Measurements from ENCODE around the gene RGS3. TPM values are rescaled to one million over a fixed set of nuclear protein-coding genes. Genes with fewer than 3 reads are reported as not detected.

RGS3 gene
- total RNA-seq, 2 experiments from 2014 or later, result 22.8 to 32.9 TPM

DNA sequence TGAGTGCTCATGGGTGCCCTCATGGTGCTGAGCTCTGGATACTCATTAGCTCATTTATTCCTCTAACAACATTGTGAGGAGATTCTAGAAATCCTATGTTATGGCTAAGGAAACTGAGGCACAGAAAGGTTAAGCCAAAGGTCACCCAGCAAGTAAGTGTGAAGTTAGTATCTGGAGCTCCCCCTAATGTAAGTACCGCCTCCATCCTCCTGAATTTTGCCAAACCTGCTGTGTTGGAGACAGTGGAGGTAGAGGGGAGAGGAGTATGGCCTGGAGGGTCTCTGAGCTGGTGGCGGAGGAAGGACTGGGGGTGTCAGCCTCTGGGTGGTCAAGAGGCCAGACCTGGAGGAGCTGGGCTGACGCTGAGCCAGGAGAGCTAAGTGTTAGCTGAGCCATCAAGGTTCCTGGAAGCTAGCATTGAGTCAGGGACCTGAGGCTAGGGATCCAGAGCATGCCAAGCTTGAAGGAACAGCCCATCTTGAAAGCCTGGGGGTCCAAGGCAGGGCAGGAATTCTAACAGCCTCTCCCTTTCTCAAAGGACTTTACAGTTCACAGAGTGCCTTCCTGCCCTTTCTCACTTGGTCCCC lies 114.8 kb downstream of the RGS3 start:
- Histone ChIP-seq H3K4me1 (ENCODE audit: insufficient read depth, low read length, poor library complexity, severe bottlenecking) (peaks cover 97% of the 10 kb centered on the region), H3K9me2 (ENCODE audit: insufficient read depth, low read length) (no peaks in the 10 kb centered on the region), H2AFZ (ENCODE audit: low read length) (peak overlapping the region; percentile 34; the same call in 1 of the 2 replicates), H4K20me1 (ENCODE audit: insufficient read depth, low read length) (no peaks in the 10 kb centered on the region), H3K4me2 (ENCODE audit: low read length) (peak overlapping the region; percentile 77), H3K79me2 (ENCODE audit: insufficient read depth, low read depth, low read length) (no peaks in the 10 kb centered on the region), H3K4me3 (ENCODE audit: low read depth, low read length, poor library complexity, severe bottlenecking) (peak overlapping the region; percentile 52), H3K36me3 (ENCODE audit: insufficient read depth, low read length) (peaks cover 2% of the 10 kb centered on the region), H3K9me3 (ENCODE audit: low read length) (no peaks in the 10 kb centered on the region), H3K27ac (ENCODE audit: low read depth, low read length, poor library complexity, severe bottlenecking) (peak overlapping the region; percentile 96)
- TF ChIP-seq EZH2phosphoT487 (IDR thresholded peaks at IDR 0.05; ENCODE audit: borderline replicate concordance, low read depth, low read length), result no peak
- TF ChIP-seq, protein P1, sequence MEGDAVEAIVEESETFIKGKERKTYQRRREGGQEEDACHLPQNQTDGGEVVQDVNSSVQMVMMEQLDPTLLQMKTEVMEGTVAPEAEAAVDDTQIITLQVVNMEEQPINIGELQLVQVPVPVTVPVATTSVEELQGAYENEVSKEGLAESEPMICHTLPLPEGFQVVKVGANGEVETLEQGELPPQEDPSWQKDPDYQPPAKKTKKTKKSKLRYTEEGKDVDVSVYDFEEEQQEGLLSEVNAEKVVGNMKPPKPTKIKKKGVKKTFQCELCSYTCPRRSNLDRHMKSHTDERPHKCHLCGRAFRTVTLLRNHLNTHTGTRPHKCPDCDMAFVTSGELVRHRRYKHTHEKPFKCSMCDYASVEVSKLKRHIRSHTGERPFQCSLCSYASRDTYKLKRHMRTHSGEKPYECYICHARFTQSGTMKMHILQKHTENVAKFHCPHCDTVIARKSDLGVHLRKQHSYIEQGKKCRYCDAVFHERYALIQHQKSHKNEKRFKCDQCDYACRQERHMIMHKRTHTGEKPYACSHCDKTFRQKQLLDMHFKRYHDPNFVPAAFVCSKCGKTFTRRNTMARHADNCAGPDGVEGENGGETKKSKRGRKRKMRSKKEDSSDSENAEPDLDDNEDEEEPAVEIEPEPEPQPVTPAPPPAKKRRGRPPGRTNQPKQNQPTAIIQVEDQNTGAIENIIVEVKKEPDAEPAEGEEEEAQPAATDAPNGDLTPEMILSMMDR (conservative IDR thresholded peaks at IDR 0.05; ENCODE audit: low read length), result peak; percentile 70
- POLR2A ChIA-PET, result interaction anchor here (0.7 to 6.1 kb wide), 13 partner anchors 19 to 1350 kb away, joined by 3 to 61 read pairs (median 5); partner anchors contain the start of genes C9orf43 and POLE3
- DNase-seq (ENCODE audit: low spot score), result no peak
- CTCF ChIA-PET (ENCODE audit: unreplicated experiment), result interaction anchor here (0.8 to 1.9 kb wide), 11 partner anchors 10 to 239 kb away, joined by 3 to 8 read pairs (median 3); partner anchors contain the start of gene WDR31
- BruUV-seq (replicated peaks), result no TSS peak
- intact Hi-C loops (cut with micrococcal nuclease; ENCODE audit: unreplicated experiment), result loop anchor here (2.0 to 5.0 kb wide), 2 partner anchors 358 to 809 kb away; partner anchors contain the start of genes AKNA, FKBP15 and SLC31A1

DNA sequence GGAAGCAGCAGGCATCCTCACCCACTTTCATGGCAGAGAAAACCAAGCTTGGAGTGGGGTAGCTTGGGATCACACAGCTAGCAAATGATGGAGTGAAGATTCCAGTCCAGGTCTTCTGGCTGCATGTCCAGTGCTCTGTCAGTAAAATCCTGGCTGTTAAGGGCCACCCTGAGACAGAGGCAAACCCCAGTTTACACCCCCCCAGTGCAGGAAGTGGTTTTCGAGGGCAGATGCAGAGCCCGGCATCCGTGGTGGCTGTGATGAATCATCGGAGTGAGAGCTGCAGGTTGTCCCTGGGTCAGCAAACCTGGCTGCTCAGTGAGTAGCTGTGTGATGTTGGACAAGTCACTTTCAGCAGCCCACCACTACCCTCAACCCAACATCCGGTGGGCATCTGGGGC lies 115.4 kb downstream of the RGS3 start:
- Histone ChIP-seq H3K9me3 (ENCODE audit: low read length) (no peaks in the 10 kb centered on the region), H3K4me1 (ENCODE audit: insufficient read depth, low read length, poor library complexity, severe bottlenecking) (peaks cover 92% of the 10 kb centered on the region), H3K79me2 (ENCODE audit: insufficient read depth, low read depth, low read length) (no peaks in the 10 kb centered on the region), H2AFZ (ENCODE audit: low read length) (peak overlapping the region; percentile 34; the same call in 1 of the 2 replicates), H3K4me2 (ENCODE audit: low read length) (peak overlapping the region; percentile 77), H3K9me2 (ENCODE audit: insufficient read depth, low read length) (no peaks in the 10 kb centered on the region), H3K27ac (ENCODE audit: low read depth, low read length, poor library complexity, severe bottlenecking) (peak overlapping the region; percentile 96), H3K36me3 (ENCODE audit: insufficient read depth, low read length) (peaks cover 8% of the 10 kb centered on the region), H3K4me3 (ENCODE audit: low read depth, low read length, poor library complexity, severe bottlenecking) (peak overlapping the region; percentile 52), H4K20me1 (ENCODE audit: insufficient read depth, low read length) (no peaks in the 10 kb centered on the region)
- CTCF ChIA-PET (ENCODE audit: unreplicated experiment), result interaction anchor here (0.8 to 1.9 kb wide), 14 partner anchors 9 to 239 kb away, joined by 3 to 8 read pairs (median 3); partner anchors contain the start of gene WDR31
- DNase-seq (ENCODE audit: low spot score), result peak; percentile 90
- no peak for TF ChIP-seq EZH2phosphoT487 (IDR thresholded peaks at IDR 0.05; ENCODE audit: borderline replicate concordance, low read depth, low read length)
- TF ChIP-seq, protein P1 (conservative IDR thresholded peaks at IDR 0.05; ENCODE audit: low read length), result no peak
- no TSS peak for BruUV-seq (replicated peaks)
- intact Hi-C loops (cut with micrococcal nuclease; ENCODE audit: unreplicated experiment), result loop anchor here (1.0 to 5.0 kb wide), 5 partner anchors 56 to 808 kb away; partner anchors contain the start of genes AKNA, FKBP15, SLC31A1 and WDR31
- POLR2A ChIA-PET, result interaction anchor here (1.0 to 6.1 kb wide), 14 partner anchors 19 to 1350 kb away, joined by 3 to 61 read pairs (median 4); partner anchors contain the start of genes C9orf43 and POLE3
